GM19240 (cell line): ENCODE measurements around the gene KLHDC3.

Experiments
- DNase-seq: peaks from one replicate; pipeline ENCODE4 v3.0.0; 2011; ENCODE audit warnings: low spot score; ENCODE audit not compliant: insufficient read length

KLHDC3 gene

GRCh38 chr6:43055966-43056365, 41.9 kb downstream of the KLHDC3 start:
- no peak for DNase-seq

GRCh38 chr6:43058531-43058930, 44.5 kb downstream of the KLHDC3 start:
- no peak for DNase-seq

GRCh38 chr6:43059168-43060033, 45.4 kb downstream of the KLHDC3 start, which contains the start of the genes KLC4 and MRPL2:
TSS of gene KLC4 (plus strand) at chr6:43059631. CDS start at chr6:43061336, 1,705 bp downstream.
TSS of gene MRPL2 (minus strand) at chr6:43059434. CDS start at chr6:43059381, 53 bp downstream.
- DNase-seq, result peak; percentile 99

- no peak for DNase-seq
Measured at GRCh38 chr6:43060034-43060754, 46.1 kb downstream of the KLHDC3 start.

GRCh38 chr6:43060755-43061633, 46.9 kb downstream of the KLHDC3 start:
- no peak for DNase-seq

GRCh38 chr6:43061861-43062260, 47.8 kb downstream of the KLHDC3 start:
- DNase-seq, result no peak

- no peak for DNase-seq
Measured at GRCh38 chr6:43062818-43063217, 48.8 kb downstream of the KLHDC3 start.

GRCh38 chr6:43070028-43070632, 56.1 kb downstream of the KLHDC3 start:
- peak; percentile 71 for DNase-seq
